ENCODE data around the gene BRIP1.

DNA sequence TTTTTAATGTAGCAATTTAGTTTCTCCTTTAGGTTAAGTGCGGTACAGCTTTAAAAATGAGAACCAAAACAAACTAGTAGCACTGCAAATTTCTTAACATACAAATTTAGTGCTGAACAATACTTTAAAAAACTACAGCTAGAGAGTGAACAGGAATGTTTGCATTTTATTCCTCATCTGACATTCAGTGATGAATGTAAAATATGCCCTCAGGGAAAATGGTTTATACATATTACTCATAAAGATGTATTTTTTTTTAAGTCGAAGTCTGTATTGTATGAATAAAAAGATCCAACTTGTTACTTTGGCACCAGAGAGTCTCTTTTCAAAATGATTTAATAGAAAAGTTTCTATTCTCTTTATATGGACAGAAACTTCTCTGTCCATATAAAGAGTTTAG, 96.8 kb downstream of the BRIP1 start:
- TF ChIP-seq EZH2phosphoT487 (IDR thresholded peaks at IDR 0.05) = no peak
- TF ChIP-seq, protein P1, sequence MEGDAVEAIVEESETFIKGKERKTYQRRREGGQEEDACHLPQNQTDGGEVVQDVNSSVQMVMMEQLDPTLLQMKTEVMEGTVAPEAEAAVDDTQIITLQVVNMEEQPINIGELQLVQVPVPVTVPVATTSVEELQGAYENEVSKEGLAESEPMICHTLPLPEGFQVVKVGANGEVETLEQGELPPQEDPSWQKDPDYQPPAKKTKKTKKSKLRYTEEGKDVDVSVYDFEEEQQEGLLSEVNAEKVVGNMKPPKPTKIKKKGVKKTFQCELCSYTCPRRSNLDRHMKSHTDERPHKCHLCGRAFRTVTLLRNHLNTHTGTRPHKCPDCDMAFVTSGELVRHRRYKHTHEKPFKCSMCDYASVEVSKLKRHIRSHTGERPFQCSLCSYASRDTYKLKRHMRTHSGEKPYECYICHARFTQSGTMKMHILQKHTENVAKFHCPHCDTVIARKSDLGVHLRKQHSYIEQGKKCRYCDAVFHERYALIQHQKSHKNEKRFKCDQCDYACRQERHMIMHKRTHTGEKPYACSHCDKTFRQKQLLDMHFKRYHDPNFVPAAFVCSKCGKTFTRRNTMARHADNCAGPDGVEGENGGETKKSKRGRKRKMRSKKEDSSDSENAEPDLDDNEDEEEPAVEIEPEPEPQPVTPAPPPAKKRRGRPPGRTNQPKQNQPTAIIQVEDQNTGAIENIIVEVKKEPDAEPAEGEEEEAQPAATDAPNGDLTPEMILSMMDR (IDR thresholded peaks at IDR 0.05) = no peak
